ENCODE results near the gene LPAR2.
"Not testable (repeated sequence)": the region's sequence is repeated elsewhere in the genome, so short reads cannot be mapped to it uniquely, and the experiment has no call there.

The LPAR2 gene

GRCh38 chr19:19610376-19611202, 17.4 kb downstream of the LPAR2 start:
- no peaks in the 10 kb centered on the region for H3K9me3 ChIP-seq
- no peak overlapping the region for H3K27ac ChIP-seq
- H3K27me3 ChIP-seq, result no peaks in the 10 kb centered on the region
- no peaks in the 10 kb centered on the region for H3K36me3 ChIP-seq
- TF ChIP-seq, protein P1, sequence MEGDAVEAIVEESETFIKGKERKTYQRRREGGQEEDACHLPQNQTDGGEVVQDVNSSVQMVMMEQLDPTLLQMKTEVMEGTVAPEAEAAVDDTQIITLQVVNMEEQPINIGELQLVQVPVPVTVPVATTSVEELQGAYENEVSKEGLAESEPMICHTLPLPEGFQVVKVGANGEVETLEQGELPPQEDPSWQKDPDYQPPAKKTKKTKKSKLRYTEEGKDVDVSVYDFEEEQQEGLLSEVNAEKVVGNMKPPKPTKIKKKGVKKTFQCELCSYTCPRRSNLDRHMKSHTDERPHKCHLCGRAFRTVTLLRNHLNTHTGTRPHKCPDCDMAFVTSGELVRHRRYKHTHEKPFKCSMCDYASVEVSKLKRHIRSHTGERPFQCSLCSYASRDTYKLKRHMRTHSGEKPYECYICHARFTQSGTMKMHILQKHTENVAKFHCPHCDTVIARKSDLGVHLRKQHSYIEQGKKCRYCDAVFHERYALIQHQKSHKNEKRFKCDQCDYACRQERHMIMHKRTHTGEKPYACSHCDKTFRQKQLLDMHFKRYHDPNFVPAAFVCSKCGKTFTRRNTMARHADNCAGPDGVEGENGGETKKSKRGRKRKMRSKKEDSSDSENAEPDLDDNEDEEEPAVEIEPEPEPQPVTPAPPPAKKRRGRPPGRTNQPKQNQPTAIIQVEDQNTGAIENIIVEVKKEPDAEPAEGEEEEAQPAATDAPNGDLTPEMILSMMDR (IDR thresholded peaks at IDR 0.05), result no peak
- H3K4me3 ChIP-seq (ENCODE audit: low read depth in 1 of 2, low read length in 1 of 2), result no peak overlapping the region
- no peaks in the 10 kb centered on the region for H3K4me1 ChIP-seq (ENCODE audit: control insufficient read depth in 1 of 2, insufficient read depth in 1 of 2, low read depth in 1 of 2, low read length in 1 of 2)

- H3K27me3 ChIP-seq; H3K4me1 ChIP-seq (ENCODE audit: control insufficient read depth in 1 of 2, insufficient read depth in 1 of 2, low read depth in 1 of 2, low read length in 1 of 2); H3K27ac ChIP-seq; H3K36me3 ChIP-seq; H3K9me3 ChIP-seq; H3K4me3 ChIP-seq (ENCODE audit: low read depth in 1 of 2, low read length in 1 of 2): not testable (repeated sequence)
Measured at GRCh38 chr19:19606686-19607085, 21.3 kb downstream of the LPAR2 start.

DNA sequence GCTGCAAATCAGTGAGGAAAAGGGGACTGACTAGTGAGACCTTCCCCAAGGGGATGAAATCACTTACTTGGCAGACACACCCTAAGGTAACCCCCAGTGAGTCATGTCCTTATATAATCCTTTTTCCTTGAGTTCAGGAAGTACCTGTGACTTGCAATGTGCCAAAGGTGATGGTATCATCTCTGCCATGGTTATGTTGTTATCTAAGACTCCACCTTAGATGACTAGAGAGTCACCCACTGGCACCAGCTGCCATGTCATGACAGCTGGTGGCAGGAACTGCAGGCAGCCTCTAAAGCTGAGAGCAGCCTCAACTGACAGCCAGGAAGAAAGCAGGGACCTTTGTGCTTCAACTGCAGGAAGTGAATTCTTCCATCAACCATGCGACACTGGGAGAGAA, 22.0 kb downstream of the LPAR2 start:
- Histone ChIP-seq H3K4me1 (ENCODE audit: control insufficient read depth in 1 of 2, insufficient read depth in 1 of 2, low read depth in 1 of 2, low read length in 1 of 2) (no peaks in the 10 kb centered on the region), H3K27ac (no peak overlapping the region)

GRCh38 chr19:19602713-19603324, 25.2 kb downstream of the LPAR2 start:
- Histone ChIP-seq H3K4me1 (ENCODE audit: control insufficient read depth in 1 of 2, insufficient read depth in 1 of 2, low read depth in 1 of 2, low read length in 1 of 2) (no peaks in the 10 kb centered on the region), H3K4me3 (ENCODE audit: low read depth in 1 of 2, low read length in 1 of 2) (no peak overlapping the region), H3K36me3 (no peaks in the 10 kb centered on the region), H3K9me3 (no peaks in the 10 kb centered on the region), H3K27me3 (no peaks in the 10 kb centered on the region), H3K27ac (no peak overlapping the region)
- TF ChIP-seq, protein P1 (IDR thresholded peaks at IDR 0.05), result no peak

More for the DNA sequence above, 22.0 kb downstream of the LPAR2 start:
- Histone ChIP-seq H3K4me3 (ENCODE audit: low read depth in 1 of 2, low read length in 1 of 2) (no peak overlapping the region), H3K9me3 (no peaks in the 10 kb centered on the region), H3K36me3 (no peaks in the 10 kb centered on the region), H3K27me3 (no peaks in the 10 kb centered on the region)
- TF ChIP-seq, protein P1 (IDR thresholded peaks at IDR 0.05), result no peak

DNA sequence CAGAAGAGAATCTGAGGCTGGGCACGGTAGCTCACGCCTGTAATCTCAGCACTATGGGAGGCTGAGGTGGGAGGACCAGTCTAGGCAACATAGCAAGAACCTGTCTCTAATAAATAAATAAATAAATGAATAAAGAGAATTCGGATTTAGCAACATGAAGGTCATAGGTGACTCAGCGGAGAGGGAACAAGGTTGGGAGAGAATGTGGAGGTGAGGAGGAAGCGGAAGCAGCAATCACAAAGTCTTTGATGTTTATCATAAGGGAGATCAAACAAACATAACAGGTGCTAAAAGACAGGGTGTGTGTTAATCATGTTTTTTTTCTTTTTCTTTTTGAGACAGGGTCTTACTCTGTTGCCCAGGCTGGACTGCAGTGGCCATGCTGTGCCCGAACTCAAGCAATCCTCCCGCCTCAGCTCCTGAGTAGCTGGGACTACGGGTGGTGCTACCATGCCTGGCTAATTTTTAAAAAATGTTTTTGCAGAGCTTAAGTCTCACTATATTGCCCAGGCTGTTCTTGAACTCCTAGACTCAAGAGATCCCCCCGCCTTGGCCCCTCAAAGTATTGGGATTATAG, 25.8 kb downstream of the LPAR2 start:
- Histone ChIP-seq H3K9me3 (no peaks in the 10 kb centered on the region), H3K27me3 (no peaks in the 10 kb centered on the region), H3K27ac (no peak overlapping the region), H3K4me1 (ENCODE audit: control insufficient read depth in 1 of 2, insufficient read depth in 1 of 2, low read depth in 1 of 2, low read length in 1 of 2) (no peaks in the 10 kb centered on the region), H3K4me3 (ENCODE audit: low read depth in 1 of 2, low read length in 1 of 2) (no peak overlapping the region), H3K36me3 (no peaks in the 10 kb centered on the region)
- TF ChIP-seq, protein P1 (IDR thresholded peaks at IDR 0.05), result no peak

- no peaks in the 10 kb centered on the region for H3K9me3 ChIP-seq
- no peak overlapping the region for H3K27ac ChIP-seq
- no peak overlapping the region for H3K4me3 ChIP-seq (ENCODE audit: low read depth in 1 of 2, low read length in 1 of 2)
- H3K36me3 ChIP-seq, result no peaks in the 10 kb centered on the region
- TF ChIP-seq, protein P1 (IDR thresholded peaks at IDR 0.05), result no peak
- no peaks in the 10 kb centered on the region for H3K27me3 ChIP-seq
- H3K4me1 ChIP-seq (ENCODE audit: control insufficient read depth in 1 of 2, insufficient read depth in 1 of 2, low read depth in 1 of 2, low read length in 1 of 2), result no peaks in the 10 kb centered on the region
Measured at GRCh38 chr19:19600793-19601330, 27.2 kb downstream of the LPAR2 start.

- H3K9me3 ChIP-seq; H3K4me1 ChIP-seq (ENCODE audit: control insufficient read depth in 1 of 2, insufficient read depth in 1 of 2, low read depth in 1 of 2, low read length in 1 of 2); H3K36me3 ChIP-seq; H3K27ac ChIP-seq; H3K4me3 ChIP-seq (ENCODE audit: low read depth in 1 of 2, low read length in 1 of 2); H3K27me3 ChIP-seq: not testable (repeated sequence)
Measured at GRCh38 chr19:19598728-19599451, 29.1 kb downstream of the LPAR2 start.

Measured in neutrophil (primary cell).